ENCODE results near the gene NTF3.

DNA sequence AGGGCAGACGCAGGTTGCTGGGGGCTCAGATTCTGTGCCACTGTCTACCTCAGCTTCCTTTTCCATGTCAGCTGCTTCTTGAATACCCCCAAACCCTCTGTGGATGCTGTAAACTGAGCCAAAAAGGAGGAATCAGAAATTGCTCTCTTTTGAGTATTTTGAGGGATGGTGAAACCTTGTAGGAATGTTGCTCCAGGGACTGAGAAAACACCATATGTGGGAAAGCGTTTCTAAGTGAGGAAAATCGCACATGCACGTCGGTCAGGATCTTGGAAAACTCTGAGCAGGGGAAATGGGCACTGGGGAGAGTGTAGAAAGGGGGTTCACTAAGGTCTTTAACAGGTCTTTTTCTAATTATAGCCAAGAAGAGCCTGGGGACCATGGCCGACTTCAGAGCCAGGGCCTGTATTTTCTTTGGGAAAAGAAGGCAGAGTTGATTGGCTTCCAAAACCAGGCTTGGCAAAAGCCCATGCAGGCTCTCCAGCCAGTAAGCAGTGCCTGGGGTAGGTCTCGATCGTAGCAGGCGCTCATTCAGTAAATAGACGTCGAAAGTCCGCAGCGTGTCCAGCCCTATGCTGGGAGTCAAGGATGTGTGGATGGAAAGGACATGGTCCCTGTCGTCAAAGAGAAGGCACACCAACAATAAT is 58.0 kb downstream of the NTF3 start:
- TF ChIP-seq RAD21 (IDR thresholded peaks at IDR 0.05; ENCODE audit: low read length) (no peak), GABPA (IDR thresholded peaks at IDR 0.05; ENCODE audit: low read depth) (no peak), EP300 (IDR thresholded peaks at IDR 0.05; ENCODE audit: borderline replicate concordance in 1 of 2, low read depth in 1 of 2, low read length in 1 of 2) (no peak), MEF2A (IDR thresholded peaks at IDR 0.05; ENCODE audit: borderline replicate concordance, low read depth) (no peak), EZH2phosphoT487 (IDR thresholded peaks at IDR 0.05; ENCODE audit: borderline replicate concordance, low read depth) (no peak), YY1 (IDR thresholded peaks at IDR 0.05; ENCODE audit: low read depth) (no peak)
- TF ChIP-seq, protein P1, sequence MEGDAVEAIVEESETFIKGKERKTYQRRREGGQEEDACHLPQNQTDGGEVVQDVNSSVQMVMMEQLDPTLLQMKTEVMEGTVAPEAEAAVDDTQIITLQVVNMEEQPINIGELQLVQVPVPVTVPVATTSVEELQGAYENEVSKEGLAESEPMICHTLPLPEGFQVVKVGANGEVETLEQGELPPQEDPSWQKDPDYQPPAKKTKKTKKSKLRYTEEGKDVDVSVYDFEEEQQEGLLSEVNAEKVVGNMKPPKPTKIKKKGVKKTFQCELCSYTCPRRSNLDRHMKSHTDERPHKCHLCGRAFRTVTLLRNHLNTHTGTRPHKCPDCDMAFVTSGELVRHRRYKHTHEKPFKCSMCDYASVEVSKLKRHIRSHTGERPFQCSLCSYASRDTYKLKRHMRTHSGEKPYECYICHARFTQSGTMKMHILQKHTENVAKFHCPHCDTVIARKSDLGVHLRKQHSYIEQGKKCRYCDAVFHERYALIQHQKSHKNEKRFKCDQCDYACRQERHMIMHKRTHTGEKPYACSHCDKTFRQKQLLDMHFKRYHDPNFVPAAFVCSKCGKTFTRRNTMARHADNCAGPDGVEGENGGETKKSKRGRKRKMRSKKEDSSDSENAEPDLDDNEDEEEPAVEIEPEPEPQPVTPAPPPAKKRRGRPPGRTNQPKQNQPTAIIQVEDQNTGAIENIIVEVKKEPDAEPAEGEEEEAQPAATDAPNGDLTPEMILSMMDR (IDR thresholded peaks at IDR 0.05) = no peak
- TF ChIP-seq, protein P2, sequence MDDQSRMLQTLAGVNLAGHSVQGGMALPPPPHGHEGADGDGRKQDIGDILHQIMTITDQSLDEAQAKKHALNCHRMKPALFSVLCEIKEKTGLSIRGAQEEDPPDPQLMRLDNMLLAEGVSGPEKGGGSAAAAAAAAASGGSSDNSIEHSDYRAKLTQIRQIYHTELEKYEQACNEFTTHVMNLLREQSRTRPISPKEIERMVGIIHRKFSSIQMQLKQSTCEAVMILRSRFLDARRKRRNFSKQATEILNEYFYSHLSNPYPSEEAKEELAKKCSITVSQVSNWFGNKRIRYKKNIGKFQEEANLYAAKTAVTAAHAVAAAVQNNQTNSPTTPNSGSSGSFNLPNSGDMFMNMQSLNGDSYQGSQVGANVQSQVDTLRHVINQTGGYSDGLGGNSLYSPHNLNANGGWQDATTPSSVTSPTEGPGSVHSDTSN (IDR thresholded peaks at IDR 0.05) = no peak
- TF ChIP-seq, protein P3, sequence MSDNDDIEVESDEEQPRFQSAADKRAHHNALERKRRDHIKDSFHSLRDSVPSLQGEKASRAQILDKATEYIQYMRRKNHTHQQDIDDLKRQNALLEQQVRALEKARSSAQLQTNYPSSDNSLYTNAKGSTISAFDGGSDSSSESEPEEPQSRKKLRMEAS (IDR thresholded peaks at IDR 0.05; ENCODE audit: low read depth) = no peak
